ENCODE data around the gene SLC35G1.

DNA sequence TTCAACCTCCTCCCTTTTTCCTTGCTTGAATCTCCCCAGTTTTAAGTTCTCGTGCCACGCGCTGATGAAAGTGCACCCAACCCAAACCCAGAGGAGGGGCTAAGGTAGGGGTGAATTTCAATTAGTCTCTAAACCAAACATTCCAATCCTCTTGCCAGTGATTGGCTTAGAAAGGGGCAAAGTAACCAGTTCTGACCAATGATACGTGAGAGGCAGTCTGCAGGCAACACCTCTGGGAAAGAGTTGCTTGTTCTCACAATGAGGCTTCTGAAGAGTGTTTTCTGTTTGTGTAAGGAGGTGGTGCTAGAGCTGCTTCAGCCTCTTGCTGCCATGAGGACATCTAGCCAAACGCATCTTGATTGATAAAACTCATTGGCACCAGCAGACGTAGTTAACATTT is 21.8 kb downstream of the SLC35G1 start:
- TF ChIP-seq, protein P1, sequence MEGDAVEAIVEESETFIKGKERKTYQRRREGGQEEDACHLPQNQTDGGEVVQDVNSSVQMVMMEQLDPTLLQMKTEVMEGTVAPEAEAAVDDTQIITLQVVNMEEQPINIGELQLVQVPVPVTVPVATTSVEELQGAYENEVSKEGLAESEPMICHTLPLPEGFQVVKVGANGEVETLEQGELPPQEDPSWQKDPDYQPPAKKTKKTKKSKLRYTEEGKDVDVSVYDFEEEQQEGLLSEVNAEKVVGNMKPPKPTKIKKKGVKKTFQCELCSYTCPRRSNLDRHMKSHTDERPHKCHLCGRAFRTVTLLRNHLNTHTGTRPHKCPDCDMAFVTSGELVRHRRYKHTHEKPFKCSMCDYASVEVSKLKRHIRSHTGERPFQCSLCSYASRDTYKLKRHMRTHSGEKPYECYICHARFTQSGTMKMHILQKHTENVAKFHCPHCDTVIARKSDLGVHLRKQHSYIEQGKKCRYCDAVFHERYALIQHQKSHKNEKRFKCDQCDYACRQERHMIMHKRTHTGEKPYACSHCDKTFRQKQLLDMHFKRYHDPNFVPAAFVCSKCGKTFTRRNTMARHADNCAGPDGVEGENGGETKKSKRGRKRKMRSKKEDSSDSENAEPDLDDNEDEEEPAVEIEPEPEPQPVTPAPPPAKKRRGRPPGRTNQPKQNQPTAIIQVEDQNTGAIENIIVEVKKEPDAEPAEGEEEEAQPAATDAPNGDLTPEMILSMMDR (IDR thresholded peaks at IDR 0.05 in 2 of 3, conservative IDR thresholded peaks at IDR 0.05 in 1 of 3; ENCODE audit: borderline replicate concordance in 1 of 3, insufficient read depth in 1 of 3, low read depth in 2 of 3, low read length in 2 of 3) = no peak
- TF ChIP-seq POLR2A (IDR thresholded peaks at IDR 0.05; ENCODE audit: borderline replicate concordance, extremely low read depth, insufficient read depth, insufficient read length) (no peak), JUND (IDR thresholded peaks at IDR 0.05) (no peak), EZH2 (IDR thresholded peaks at IDR 0.05) (no peak), EGR1 (IDR thresholded peaks at IDR 0.05; ENCODE audit: low read depth) (no peak), ZNF274 (IDR thresholded peaks at IDR 0.05; ENCODE audit: low read depth, low read length) (no peak), EZH2phosphoT487 (IDR thresholded peaks at IDR 0.05; ENCODE audit: borderline replicate concordance) (no peak), ZFX (IDR thresholded peaks at IDR 0.05) (no peak), SIN3A (IDR thresholded peaks at IDR 0.05; ENCODE audit: low read depth) (no peak), YY1 (IDR thresholded peaks at IDR 0.05; ENCODE audit: extremely low read depth, insufficient replicate concordance, low read depth, low read length) (no peak), SP1 (IDR thresholded peaks at IDR 0.05; ENCODE audit: low read depth) (no peak)
- TF ChIP-seq, protein P2, sequence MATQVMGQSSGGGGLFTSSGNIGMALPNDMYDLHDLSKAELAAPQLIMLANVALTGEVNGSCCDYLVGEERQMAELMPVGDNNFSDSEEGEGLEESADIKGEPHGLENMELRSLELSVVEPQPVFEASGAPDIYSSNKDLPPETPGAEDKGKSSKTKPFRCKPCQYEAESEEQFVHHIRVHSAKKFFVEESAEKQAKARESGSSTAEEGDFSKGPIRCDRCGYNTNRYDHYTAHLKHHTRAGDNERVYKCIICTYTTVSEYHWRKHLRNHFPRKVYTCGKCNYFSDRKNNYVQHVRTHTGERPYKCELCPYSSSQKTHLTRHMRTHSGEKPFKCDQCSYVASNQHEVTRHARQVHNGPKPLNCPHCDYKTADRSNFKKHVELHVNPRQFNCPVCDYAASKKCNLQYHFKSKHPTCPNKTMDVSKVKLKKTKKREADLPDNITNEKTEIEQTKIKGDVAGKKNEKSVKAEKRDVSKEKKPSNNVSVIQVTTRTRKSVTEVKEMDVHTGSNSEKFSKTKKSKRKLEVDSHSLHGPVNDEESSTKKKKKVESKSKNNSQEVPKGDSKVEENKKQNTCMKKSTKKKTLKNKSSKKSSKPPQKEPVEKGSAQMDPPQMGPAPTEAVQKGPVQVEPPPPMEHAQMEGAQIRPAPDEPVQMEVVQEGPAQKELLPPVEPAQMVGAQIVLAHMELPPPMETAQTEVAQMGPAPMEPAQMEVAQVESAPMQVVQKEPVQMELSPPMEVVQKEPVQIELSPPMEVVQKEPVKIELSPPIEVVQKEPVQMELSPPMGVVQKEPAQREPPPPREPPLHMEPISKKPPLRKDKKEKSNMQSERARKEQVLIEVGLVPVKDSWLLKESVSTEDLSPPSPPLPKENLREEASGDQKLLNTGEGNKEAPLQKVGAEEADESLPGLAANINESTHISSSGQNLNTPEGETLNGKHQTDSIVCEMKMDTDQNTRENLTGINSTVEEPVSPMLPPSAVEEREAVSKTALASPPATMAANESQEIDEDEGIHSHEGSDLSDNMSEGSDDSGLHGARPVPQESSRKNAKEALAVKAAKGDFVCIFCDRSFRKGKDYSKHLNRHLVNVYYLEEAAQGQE (IDR thresholded peaks at IDR 0.05; ENCODE audit: low read depth) = no peak
- TF ChIP-seq, protein P3, sequence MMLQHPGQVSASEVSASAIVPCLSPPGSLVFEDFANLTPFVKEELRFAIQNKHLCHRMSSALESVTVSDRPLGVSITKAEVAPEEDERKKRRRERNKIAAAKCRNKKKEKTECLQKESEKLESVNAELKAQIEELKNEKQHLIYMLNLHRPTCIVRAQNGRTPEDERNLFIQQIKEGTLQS (IDR thresholded peaks at IDR 0.05) = no peak
